Keratinocyte (primary cell): ENCODE measurements around the gene MBP.

Source experiments
- EZH2 ChIP-seq: IDR thresholded peaks from one replicate; pipeline ENCODE4 v1.6.1; 2012; ENCODE audit warnings: inconsistent platforms, mild to moderate bottlenecking, low read length, moderate library complexity
- TF ChIP-seq, protein P1 (sequence below), 3 experiments: IDR thresholded peaks in 1 of 3; conservative IDR thresholded peaks in 1 of 3; optimal IDR thresholded peaks in 1 of 3; 2 replicates in 2 of 3; 3 replicates in 1 of 3; pipeline versions ENCODE3 to v1.5.1; 2011; ENCODE audit warnings: low read length in 3 of 3, mild to moderate bottlenecking in 3 of 3, moderate library complexity in 2 of 3, control low read depth in 1 of 3, inconsistent platforms in 1 of 3; ENCODE audit not compliant: insufficient read depth in 2 of 3; ENCODE audit errors: extremely low read depth in 1 of 3

DNA sequence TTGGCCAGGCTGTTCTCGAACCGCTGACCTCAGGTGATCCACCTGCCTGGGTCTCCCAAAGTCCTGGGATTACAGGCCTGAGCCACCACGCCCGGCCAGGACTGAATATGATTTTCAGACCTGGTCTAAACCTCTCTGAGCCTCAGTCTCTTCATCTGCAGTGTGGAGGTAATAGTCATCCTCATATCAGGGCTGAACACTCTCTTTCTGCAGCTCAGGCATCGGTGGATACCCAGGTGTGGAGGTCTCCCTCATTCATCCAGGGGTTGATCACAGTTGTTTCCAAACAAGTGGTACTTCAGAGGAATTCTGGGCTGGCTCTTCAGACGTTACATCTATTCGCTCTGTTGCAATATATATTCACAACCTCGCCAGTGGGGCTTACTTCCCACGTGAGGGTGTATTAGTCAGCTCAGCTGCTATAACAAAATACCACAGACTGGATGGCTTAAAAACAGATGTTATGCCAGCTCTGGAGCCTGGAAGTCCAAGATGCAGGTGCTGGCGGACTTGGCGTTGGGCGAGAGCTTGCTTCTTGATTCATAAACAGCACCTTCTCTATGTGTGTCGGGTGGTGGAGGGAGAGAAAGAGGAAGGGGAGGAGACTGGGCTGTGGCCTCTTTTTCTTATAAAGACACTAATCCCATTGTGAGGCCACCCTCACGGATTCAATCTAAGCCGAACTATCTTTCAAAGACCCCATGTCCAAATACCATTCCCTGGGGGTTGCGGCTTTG lies 2.9 kb upstream of the MBP start:
- TF ChIP-seq, protein P1, sequence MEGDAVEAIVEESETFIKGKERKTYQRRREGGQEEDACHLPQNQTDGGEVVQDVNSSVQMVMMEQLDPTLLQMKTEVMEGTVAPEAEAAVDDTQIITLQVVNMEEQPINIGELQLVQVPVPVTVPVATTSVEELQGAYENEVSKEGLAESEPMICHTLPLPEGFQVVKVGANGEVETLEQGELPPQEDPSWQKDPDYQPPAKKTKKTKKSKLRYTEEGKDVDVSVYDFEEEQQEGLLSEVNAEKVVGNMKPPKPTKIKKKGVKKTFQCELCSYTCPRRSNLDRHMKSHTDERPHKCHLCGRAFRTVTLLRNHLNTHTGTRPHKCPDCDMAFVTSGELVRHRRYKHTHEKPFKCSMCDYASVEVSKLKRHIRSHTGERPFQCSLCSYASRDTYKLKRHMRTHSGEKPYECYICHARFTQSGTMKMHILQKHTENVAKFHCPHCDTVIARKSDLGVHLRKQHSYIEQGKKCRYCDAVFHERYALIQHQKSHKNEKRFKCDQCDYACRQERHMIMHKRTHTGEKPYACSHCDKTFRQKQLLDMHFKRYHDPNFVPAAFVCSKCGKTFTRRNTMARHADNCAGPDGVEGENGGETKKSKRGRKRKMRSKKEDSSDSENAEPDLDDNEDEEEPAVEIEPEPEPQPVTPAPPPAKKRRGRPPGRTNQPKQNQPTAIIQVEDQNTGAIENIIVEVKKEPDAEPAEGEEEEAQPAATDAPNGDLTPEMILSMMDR (optimal IDR thresholded peaks at IDR 0.05 in 1 of 3, IDR thresholded peaks at IDR 0.05 in 1 of 3, conservative IDR thresholded peaks at IDR 0.05 in 1 of 3; ENCODE audit: extremely low read depth in 1 of 3, insufficient read depth in 2 of 3, low read length in 3 of 3): no peak
- TF ChIP-seq EZH2: no peak
